PC-3 (cell line): Measurements from ENCODE around the gene UGT1A7. TPM values are rescaled to one million over a fixed set of nuclear protein-coding genes. Genes with fewer than 3 reads are reported as not detected.

Source experiments
- ATAC-seq: fragments of 200-7000 bp; cut with Tn5 transposase; 2 replicates; pipeline ENCODE4 v1.9.1; 2020; ENCODE audit warnings: mild to moderate bottlenecking, moderate library complexity
- BruUV-seq: library from RNA; stranded (reverse); fragments of 400-500 nt; replicated peaks from 2 replicates; lab custom pipeline; 2021; lab: Mats Ljungman, UMichigan
- CTCF ChIA-PET: fragments of 300-600 bp; sonication (Branson Sonifier 250); formaldehyde crosslinking; loops from one replicate; lab custom pipeline; 2022; ENCODE audit warnings: antibody characterized with exemption; lab: Charles Lee
- POLR2A ChIA-PET: fragments of 300-600 bp; sonication (Branson Sonifier 250); formaldehyde crosslinking; loops from one replicate; lab custom pipeline; 2022; ENCODE audit warnings: antibody characterized with exemption; ENCODE audit not compliant: unreplicated experiment; lab: Charles Lee
- DNase-seq: peaks from one replicate; pipeline ENCODE4 v3.0.0-alpha.2; 2015
- H2AFZ ChIP-seq: fragments of 300-600 bp; sonication (generic); 2 replicates; pipeline ENCODE4 v1.6.0; 2016; ENCODE audit warnings: antibody characterized with exemption, low read length
- H3F3A ChIP-seq: fragments of 300-600 bp; sonication (generic); one replicate; pipeline ENCODE4 v1.6.0; 2017; ENCODE audit warnings: antibody characterized with exemption, low read length, control low read depth, mild to moderate bottlenecking; ENCODE audit not compliant: unreplicated experiment
- H3K27ac ChIP-seq: fragments of 300-600 bp; sonication (generic); 2 replicates; pipeline ENCODE4 v1.5.1; 2016; ENCODE audit warnings: mild to moderate bottlenecking, low read length
- H3K27me3 ChIP-seq: fragments of 300-600 bp; sonication (generic); 2 replicates; pipeline ENCODE4 v1.6.1; 2016; ENCODE audit warnings: low read length, mixed read lengths
- H3K36me3 ChIP-seq: fragments of 300-600 bp; sonication (generic); 2 replicates; pipeline ENCODE4 v1.6.1; 2016; ENCODE audit warnings: low read depth, mixed run types, low read length, mixed read lengths
- H3K4me1 ChIP-seq: fragments of 300-600 bp; sonication (generic); 2 replicates; pipeline ENCODE4 v1.5.1; 2016; ENCODE audit warnings: low read length; ENCODE audit not compliant: insufficient read depth
- H3K4me2 ChIP-seq: fragments of 300-600 bp; sonication (generic); 2 replicates; pipeline ENCODE4 v1.6.0; 2016; ENCODE audit warnings: low read length
- H3K4me3 ChIP-seq: fragments of 300-600 bp; sonication (generic); 2 replicates; pipeline ENCODE4 v1.5.1; 2016; ENCODE audit warnings: mild to moderate bottlenecking, low read length, mixed read lengths
- H3K79me2 ChIP-seq: fragments of 300-600 bp; sonication (generic); 2 replicates; pipeline ENCODE4 v1.6.1; 2017; ENCODE audit warnings: low read length, mixed read lengths
- H3K9ac ChIP-seq: fragments of 300-600 bp; sonication (generic); 2 replicates; pipeline ENCODE4 v1.6.0; 2016; ENCODE audit warnings: mild to moderate bottlenecking, low read length
- H3K9me2 ChIP-seq: fragments of 300-600 bp; sonication (generic); replicated peaks from 2 replicates; pipeline ENCODE4 v1.6.1; 2016; ENCODE audit warnings: mixed run types, low read length, mixed read lengths
- H3K9me3 ChIP-seq: fragments of 300-600 bp; sonication (generic); 2 replicates; pipeline ENCODE4 v1.6.1; 2016; ENCODE audit warnings: low read length, mixed read lengths
- H4K20me1 ChIP-seq: fragments of 300-600 bp; sonication (generic); 2 replicates; pipeline ENCODE4 v1.6.1; 2016; ENCODE audit warnings: low read length, mixed read lengths
- CTCF ChIP-seq: fragments of 300-600 bp; sonication (generic); conservative IDR thresholded peaks from 2 replicates; pipeline ENCODE4 v1.5.1; 2017; ENCODE audit warnings: antibody characterized with exemption, low read depth, mild to moderate bottlenecking, low read length
- EZH2 ChIP-seq: fragments of 300-600 bp; sonication (generic); IDR thresholded peaks from one replicate; pipeline ENCODE4 v1.6.1; 2017; ENCODE audit warnings: antibody characterized with exemption, mild to moderate bottlenecking, low read length; ENCODE audit not compliant: unreplicated experiment
- EZH2phosphoT487 ChIP-seq: fragments of 300-600 bp; sonication (generic); IDR thresholded peaks from 2 replicates; pipeline ENCODE4 v1.6.1; 2018; ENCODE audit warnings: mild to moderate bottlenecking, antibody characterized with exemption, low read length, borderline replicate concordance
- intact Hi-C: fragments of 100-400 bp; cut with micrococcal nuclease; formaldehyde crosslinking; loops from 2 replicates; pipeline ENCODE4 v1.9.0; 2023
- total RNA-seq: library from RNA; depleted of rRNA; stranded (reverse); fragments of >200 nt; gene quantifications from 2 replicates; pipeline ENCODE4 v1.2.3, GENCODE V29; 2014

Gene UGT1A7
- total RNA-seq, 1 experiment from 2014 or later = not detected

- Histone ChIP-seq H3K9me2 (no peaks in the 10 kb centered on the region), H3K4me1 (no peaks in the 10 kb centered on the region), H3F3A (no peaks in the 10 kb centered on the region), H3K4me2 (no peak within 1 kb of the TSS), H3K36me3 (no peaks in the 10 kb centered on the region), H3K27ac (no peak within 1 kb of the TSS), H3K4me3 (no peak within 1 kb of the TSS), H3K9me3 (no peaks in the 10 kb centered on the region), H2AFZ (no peak within 1 kb of the TSS), H3K9ac (no peak within 1 kb of the TSS), H3K79me2 (no peaks in the 10 kb centered on the region), H4K20me1 (no peaks in the 10 kb centered on the region), H3K27me3 (no peaks in the 10 kb centered on the region)
- ChIA-PET POLR2A (no interaction called here), CTCF (no interaction called here)
- TF ChIP-seq EZH2 = no peak
- no peak for TF ChIP-seq EZH2phosphoT487
- no peak for TF ChIP-seq CTCF
- BruUV-seq = no TSS peak
- ATAC-seq = no peak
- intact Hi-C loops = no loop called here
- DNase-seq = no peak
Observed at GRCh38 chr2:233778030-233778429, 96.3 kb downstream of the UGT1A7 start, which contains the start of gene MROH2A. Gene MROH2A (plus strand): TSS chr2:233778330. CDS start chr2:233779359, 1,029 bp downstream.

- H3K27ac ChIP-seq = no peak overlapping the region
- H3K4me3 ChIP-seq = no peak overlapping the region
- intact Hi-C loops = no loop called here
- H3K79me2 ChIP-seq = no peaks in the 10 kb centered on the region
- TF ChIP-seq EZH2phosphoT487 (no peak), CTCF (no peak), EZH2 (no peak)
- H4K20me1 ChIP-seq = no peaks in the 10 kb centered on the region
- CTCF ChIA-PET = no interaction called here
- no peaks in the 10 kb centered on the region for H3K9me3 ChIP-seq
- no peaks in the 10 kb centered on the region for H3K4me1 ChIP-seq
- BruUV-seq = no TSS peak
- H3K9me2 ChIP-seq = no peaks in the 10 kb centered on the region
- H3K27me3 ChIP-seq = no peaks in the 10 kb centered on the region
- POLR2A ChIA-PET = no interaction called here
- no peaks in the 10 kb centered on the region for H3K36me3 ChIP-seq
- H2AFZ ChIP-seq = no peak overlapping the region
- no peaks in the 10 kb centered on the region for H3F3A ChIP-seq
- no peak overlapping the region for H3K9ac ChIP-seq
- DNase-seq (no peak), ATAC-seq (no peak)
- H3K4me2 ChIP-seq = no peak overlapping the region
Observed at GRCh38 chr2:233779722-233780121, 98.0 kb downstream of the UGT1A7 start.

- DNase-seq (peak; percentile 31), ATAC-seq (peak; percentile 53)
- ChIA-PET CTCF (no interaction called here), POLR2A (interaction anchor here (0.6 kb wide), 1 partner anchor 64 kb away, joined by 4 read pairs; no protein-coding TSS in a partner anchor)
- no peaks in the 10 kb centered on the region for H3K27me3 ChIP-seq
- no peaks in the 10 kb centered on the region for H3K9me2 ChIP-seq
- H3K4me2 ChIP-seq = no peak overlapping the region
- H3K27ac ChIP-seq = no peak overlapping the region
- no TSS peak for BruUV-seq
- H3F3A ChIP-seq = no peaks in the 10 kb centered on the region
- no peak overlapping the region for H2AFZ ChIP-seq
- H3K4me3 ChIP-seq = no peak overlapping the region
- H3K79me2 ChIP-seq = no peaks in the 10 kb centered on the region
- TF ChIP-seq EZH2 (no peak), CTCF (no peak), EZH2phosphoT487 (no peak)
- no peaks in the 10 kb centered on the region for H3K36me3 ChIP-seq
- intact Hi-C loops = no loop called here
- H3K9me3 ChIP-seq = no peaks in the 10 kb centered on the region
- H3K4me1 ChIP-seq = no peaks in the 10 kb centered on the region
- no peaks in the 10 kb centered on the region for H4K20me1 ChIP-seq
- H3K9ac ChIP-seq = no peak overlapping the region
Observed at GRCh38 chr2:233780771-233781170, 99.1 kb downstream of the UGT1A7 start.
